HEK293 (cell line): Measurements from ENCODE around the gene ADGRD1.

Experiments
- OSR2 ChIP-seq: fragments of 450-650 bp; formaldehyde crosslinking; IDR thresholded peaks from 2 replicates; pipeline ENCODE4 v1.5.1; 2016; ENCODE audit warnings: missing biosample characterization, missing genetic modification characterization
- ZBTB7A ChIP-seq: fragments of 450-650 bp; formaldehyde crosslinking; IDR thresholded peaks from 2 replicates; pipeline ENCODE4 v1.5.1; 2016; ENCODE audit warnings: low read depth, missing biosample characterization, missing genetic modification characterization
- ZNF157 ChIP-seq: fragments of 450-650 bp; formaldehyde crosslinking; IDR thresholded peaks from 2 replicates; pipeline ENCODE4 v1.5.1; 2016; ENCODE audit warnings: missing biosample characterization, missing genetic modification characterization
- ZNF274 ChIP-seq, 2 experiments: fragments of 200-500 bp in 1 of 2; fragments of 450-650 bp in 1 of 2; sonication (Bioruptor generic) in 1 of 2; formaldehyde crosslinking in 1 of 2; IDR thresholded peaks; 2 replicates each; pipeline versions ENCODE4 v1.5.1 to v1.6.1; 2014 to 2016; ENCODE audit warnings: borderline replicate concordance in 1 of 2, inconsistent platforms in 1 of 2, low read length in 1 of 2, missing biosample characterization in 1 of 2, missing genetic modification characterization in 1 of 2
- ZNF473 ChIP-seq: fragments of 450-650 bp; formaldehyde crosslinking; IDR thresholded peaks from 2 replicates; pipeline ENCODE4 v1.5.1; 2017; ENCODE audit warnings: missing biosample characterization, missing genetic modification characterization
- ZNF596 ChIP-seq: fragments of 450-650 bp; IDR thresholded peaks from 2 replicates; pipeline ENCODE4 v1.5.0; 2018; ENCODE audit warnings: missing biosample characterization, mild to moderate bottlenecking, missing genetic modification characterization, moderate library complexity
- ZNF664 ChIP-seq: fragments of 450-650 bp; formaldehyde crosslinking; IDR thresholded peaks from 2 replicates; pipeline ENCODE4 v1.5.1; 2016; ENCODE audit warnings: missing biosample characterization, missing genetic modification characterization
- ZNF701 ChIP-seq: fragments of 450-650 bp; formaldehyde crosslinking; IDR thresholded peaks from 2 replicates; pipeline ENCODE4 v1.5.1; 2016; ENCODE audit warnings: missing biosample characterization, missing genetic modification characterization
- TF ChIP-seq, protein P1 (sequence below): fragments of 450-650 bp; formaldehyde crosslinking; IDR thresholded peaks from 2 replicates; pipeline ENCODE4 v1.5.1; 2016; ENCODE audit warnings: missing biosample characterization, missing genetic modification characterization
- TF ChIP-seq, protein P2 (sequence below): fragments of 450-650 bp; formaldehyde crosslinking; IDR thresholded peaks from 2 replicates; pipeline ENCODE4 v1.5.1; 2016; ENCODE audit warnings: missing biosample characterization, missing genetic modification characterization
- TF ChIP-seq, protein P3 (sequence below): sonication (generic); formaldehyde crosslinking; IDR thresholded peaks from 2 replicates; pipeline ENCODE4 v1.8.1; 2022; ENCODE audit warnings: mild to moderate bottlenecking, moderate library complexity, missing genetic modification reagents
- TF ChIP-seq, protein P4 (sequence below): fragments of 450-650 bp; formaldehyde crosslinking; IDR thresholded peaks from 2 replicates; pipeline ENCODE4; 2016; ENCODE audit warnings: missing biosample characterization, missing genetic modification characterization
- TF ChIP-seq, protein P5 (sequence below): fragments of 450-650 bp; IDR thresholded peaks from 2 replicates; pipeline ENCODE4 v1.5.1; 2018; ENCODE audit warnings: missing biosample characterization, mild to moderate bottlenecking, missing genetic modification characterization

DNA sequence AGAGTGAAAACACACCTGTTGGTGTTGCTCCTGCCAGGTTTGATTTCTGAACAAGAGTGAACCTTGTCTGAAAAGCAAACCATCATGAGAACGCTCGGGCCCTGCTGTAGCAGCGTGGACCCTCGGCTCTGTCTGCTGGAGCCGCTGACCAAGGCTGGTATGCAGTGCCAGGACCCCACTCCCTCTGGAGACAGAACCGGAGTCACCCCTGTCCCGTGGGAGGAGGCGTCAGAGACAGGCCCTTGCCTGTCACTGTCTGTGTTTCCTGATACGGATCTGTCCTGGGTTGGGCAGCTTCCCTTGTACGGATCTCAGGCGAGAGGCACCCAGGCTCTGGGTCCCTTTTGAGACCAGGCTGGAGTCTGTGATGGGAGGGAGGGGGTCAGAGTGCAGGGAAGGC lies 111.6 kb downstream of the ADGRD1 start:
- no peak for TF ChIP-seq ZNF596
- TF ChIP-seq ZNF274 (IDR thresholded peaks at IDR 0.05; ENCODE audit: low read length) = no peak
- no peak for TF ChIP-seq ZNF274 (tag by site-specific recombination; IDR thresholded peaks at IDR 0.05; ENCODE audit: borderline replicate concordance)
- TF ChIP-seq, protein P1, sequence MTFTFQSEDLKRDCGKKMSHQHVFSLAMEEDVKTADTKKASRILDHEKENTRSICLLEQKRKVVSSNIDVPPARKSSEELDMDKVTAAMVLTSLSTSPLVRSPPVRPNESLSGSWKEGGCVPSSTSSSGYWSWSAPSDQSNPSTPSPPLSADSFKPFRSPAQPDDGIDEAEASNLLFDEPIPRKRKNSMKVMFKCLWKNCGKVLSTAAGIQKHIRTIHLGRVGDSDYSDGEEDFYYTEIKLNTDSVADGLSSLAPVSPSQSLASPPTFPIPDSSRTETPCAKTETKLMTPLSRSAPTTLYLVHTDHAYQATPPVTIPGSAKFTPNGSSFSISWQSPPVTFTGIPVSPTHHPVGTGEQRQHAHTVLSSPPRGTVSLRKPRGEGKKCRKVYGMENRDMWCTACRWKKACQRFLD (tag by site-specific recombination) = no peak
- TF ChIP-seq ZNF664 = no peak
- TF ChIP-seq, protein P2, sequence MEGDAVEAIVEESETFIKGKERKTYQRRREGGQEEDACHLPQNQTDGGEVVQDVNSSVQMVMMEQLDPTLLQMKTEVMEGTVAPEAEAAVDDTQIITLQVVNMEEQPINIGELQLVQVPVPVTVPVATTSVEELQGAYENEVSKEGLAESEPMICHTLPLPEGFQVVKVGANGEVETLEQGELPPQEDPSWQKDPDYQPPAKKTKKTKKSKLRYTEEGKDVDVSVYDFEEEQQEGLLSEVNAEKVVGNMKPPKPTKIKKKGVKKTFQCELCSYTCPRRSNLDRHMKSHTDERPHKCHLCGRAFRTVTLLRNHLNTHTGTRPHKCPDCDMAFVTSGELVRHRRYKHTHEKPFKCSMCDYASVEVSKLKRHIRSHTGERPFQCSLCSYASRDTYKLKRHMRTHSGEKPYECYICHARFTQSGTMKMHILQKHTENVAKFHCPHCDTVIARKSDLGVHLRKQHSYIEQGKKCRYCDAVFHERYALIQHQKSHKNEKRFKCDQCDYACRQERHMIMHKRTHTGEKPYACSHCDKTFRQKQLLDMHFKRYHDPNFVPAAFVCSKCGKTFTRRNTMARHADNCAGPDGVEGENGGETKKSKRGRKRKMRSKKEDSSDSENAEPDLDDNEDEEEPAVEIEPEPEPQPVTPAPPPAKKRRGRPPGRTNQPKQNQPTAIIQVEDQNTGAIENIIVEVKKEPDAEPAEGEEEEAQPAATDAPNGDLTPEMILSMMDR (tag by site-specific recombination) = no peak
- TF ChIP-seq ZBTB7A (tag by site-specific recombination) = no peak
- TF ChIP-seq ZNF701 (tag by site-specific recombination) = no peak
- TF ChIP-seq ZNF157 (tag by site-specific recombination) = no peak
- no peak for TF ChIP-seq OSR2 (tag by site-specific recombination)
- TF ChIP-seq, protein P3, sequence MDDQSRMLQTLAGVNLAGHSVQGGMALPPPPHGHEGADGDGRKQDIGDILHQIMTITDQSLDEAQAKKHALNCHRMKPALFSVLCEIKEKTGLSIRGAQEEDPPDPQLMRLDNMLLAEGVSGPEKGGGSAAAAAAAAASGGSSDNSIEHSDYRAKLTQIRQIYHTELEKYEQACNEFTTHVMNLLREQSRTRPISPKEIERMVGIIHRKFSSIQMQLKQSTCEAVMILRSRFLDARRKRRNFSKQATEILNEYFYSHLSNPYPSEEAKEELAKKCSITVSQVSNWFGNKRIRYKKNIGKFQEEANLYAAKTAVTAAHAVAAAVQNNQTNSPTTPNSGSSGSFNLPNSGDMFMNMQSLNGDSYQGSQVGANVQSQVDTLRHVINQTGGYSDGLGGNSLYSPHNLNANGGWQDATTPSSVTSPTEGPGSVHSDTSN = no peak
- TF ChIP-seq, protein P4, sequence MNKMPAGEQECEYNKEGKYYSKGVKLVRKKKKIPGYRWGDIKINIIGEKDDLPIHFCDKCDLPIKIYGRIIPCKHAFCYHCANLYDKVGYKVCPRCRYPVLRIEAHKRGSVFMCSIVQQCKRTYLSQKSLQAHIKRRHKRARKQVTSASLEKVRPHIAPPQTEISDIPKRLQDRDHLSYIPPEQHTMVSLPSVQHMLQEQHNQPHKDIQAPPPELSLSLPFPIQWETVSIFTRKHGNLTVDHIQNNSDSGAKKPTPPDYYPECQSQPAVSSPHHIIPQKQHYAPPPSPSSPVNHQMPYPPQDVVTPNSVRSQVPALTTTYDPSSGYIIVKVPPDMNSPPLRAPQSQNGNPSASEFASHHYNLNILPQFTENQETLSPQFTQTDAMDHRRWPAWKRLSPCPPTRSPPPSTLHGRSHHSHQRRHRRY (tag by site-specific recombination) = no peak
- TF ChIP-seq ZNF473 (tag by site-specific recombination) = no peak
- TF ChIP-seq, protein P5, sequence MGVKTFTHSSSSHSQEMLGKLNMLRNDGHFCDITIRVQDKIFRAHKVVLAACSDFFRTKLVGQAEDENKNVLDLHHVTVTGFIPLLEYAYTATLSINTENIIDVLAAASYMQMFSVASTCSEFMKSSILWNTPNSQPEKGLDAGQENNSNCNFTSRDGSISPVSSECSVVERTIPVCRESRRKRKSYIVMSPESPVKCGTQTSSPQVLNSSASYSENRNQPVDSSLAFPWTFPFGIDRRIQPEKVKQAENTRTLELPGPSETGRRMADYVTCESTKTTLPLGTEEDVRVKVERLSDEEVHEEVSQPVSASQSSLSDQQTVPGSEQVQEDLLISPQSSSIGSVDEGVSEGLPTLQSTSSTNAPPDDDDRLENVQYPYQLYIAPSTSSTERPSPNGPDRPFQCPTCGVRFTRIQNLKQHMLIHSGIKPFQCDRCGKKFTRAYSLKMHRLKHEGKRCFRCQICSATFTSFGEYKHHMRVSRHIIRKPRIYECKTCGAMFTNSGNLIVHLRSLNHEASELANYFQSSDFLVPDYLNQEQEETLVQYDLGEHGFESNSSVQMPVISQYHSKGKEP (tag by site-specific recombination) = no peak
